ENCODE results near the gene NEGR1. TPM values are rescaled to one million over a fixed set of nuclear protein-coding genes. Genes with fewer than 3 reads are reported as not detected.

The NEGR1 gene
- total and polyA plus RNA-seq, 2 experiments from 2014 or later, result 1.0 to 2.8 TPM

- H3K4me2 ChIP-seq, result no peak overlapping the region
- no peaks in the 10 kb centered on the region for H3K9me3 ChIP-seq (ENCODE audit: low read depth)
- H3K27ac ChIP-seq, result no peak overlapping the region
- H3K4me1 ChIP-seq (ENCODE audit: insufficient read depth), result no peaks in the 10 kb centered on the region
- no peaks in the 10 kb centered on the region for H3K27me3 ChIP-seq
- TF ChIP-seq EZH2phosphoT487 (IDR thresholded peaks at IDR 0.05; ENCODE audit: low read depth, severe bottlenecking, unreplicated experiment) (no peak), CTCF (IDR thresholded peaks at IDR 0.05; ENCODE audit: poor library complexity) (no peak), EZH2 (IDR thresholded peaks at IDR 0.05; ENCODE audit: borderline replicate concordance) (no peak)
- WGBS (ENCODE audit: low lambda C conversion rate, missing lambda C conversion rate), result 92% methylated on average over 3 of the region's 3 CpGs
- H2AFZ ChIP-seq, result no peak overlapping the region
- DNase-seq (ENCODE audit: low spot score), result no peak
- H3K36me3 ChIP-seq (replicated peaks; ENCODE audit: insufficient read depth, low read depth), result no peaks in the 10 kb centered on the region
- H3K4me3 ChIP-seq, result no peak overlapping the region
- no peaks in the 10 kb centered on the region for H3K9me2 ChIP-seq (replicated peaks; ENCODE audit: insufficient read depth)
- H3K79me2 ChIP-seq, result no peaks in the 10 kb centered on the region
- H4K20me1 ChIP-seq (ENCODE audit: insufficient read depth, poor library complexity, severe bottlenecking), result no peaks in the 10 kb centered on the region
Measured at GRCh38 chr1:71780681-71781080, 501.7 kb downstream of the NEGR1 start.

GRCh38 chr1:71778940-71779339 lies 503.4 kb downstream of the NEGR1 start:
- Histone ChIP-seq H3K36me3 (replicated peaks; ENCODE audit: insufficient read depth, low read depth) (no peaks in the 10 kb centered on the region), H3K79me2 (no peaks in the 10 kb centered on the region), H3K4me1 (ENCODE audit: insufficient read depth) (no peaks in the 10 kb centered on the region), H3K9me3 (ENCODE audit: low read depth) (no peaks in the 10 kb centered on the region), H3K27me3 (no peaks in the 10 kb centered on the region), H3K9me2 (replicated peaks; ENCODE audit: insufficient read depth) (no peaks in the 10 kb centered on the region), H2AFZ (no peak overlapping the region), H4K20me1 (ENCODE audit: insufficient read depth, poor library complexity, severe bottlenecking) (no peaks in the 10 kb centered on the region), H3K4me2 (no peak overlapping the region), H3K27ac (no peak overlapping the region), H3K4me3 (no peak overlapping the region)
- no peak for DNase-seq (ENCODE audit: low spot score)
- 44% methylated on average over 1 of the region's 1 CpG for WGBS (ENCODE audit: low lambda C conversion rate, missing lambda C conversion rate)
- TF ChIP-seq EZH2phosphoT487 (IDR thresholded peaks at IDR 0.05; ENCODE audit: low read depth, severe bottlenecking, unreplicated experiment) (no peak), CTCF (IDR thresholded peaks at IDR 0.05; ENCODE audit: poor library complexity) (no peak), EZH2 (IDR thresholded peaks at IDR 0.05; ENCODE audit: borderline replicate concordance) (no peak)

- no peaks in the 10 kb centered on the region for H4K20me1 ChIP-seq (ENCODE audit: insufficient read depth, poor library complexity, severe bottlenecking)
- no peaks in the 10 kb centered on the region for H3K9me2 ChIP-seq (replicated peaks; ENCODE audit: insufficient read depth)
- no peak overlapping the region for H3K27ac ChIP-seq
- no peaks in the 10 kb centered on the region for H3K27me3 ChIP-seq
- no peak overlapping the region for H2AFZ ChIP-seq
- no peaks in the 10 kb centered on the region for H3K9me3 ChIP-seq (ENCODE audit: low read depth)
- DNase-seq (ENCODE audit: low spot score), result no peak
- no peak overlapping the region for H3K4me3 ChIP-seq
- TF ChIP-seq EZH2 (IDR thresholded peaks at IDR 0.05; ENCODE audit: borderline replicate concordance) (no peak), CTCF (IDR thresholded peaks at IDR 0.05; ENCODE audit: poor library complexity) (no peak), EZH2phosphoT487 (IDR thresholded peaks at IDR 0.05; ENCODE audit: low read depth, severe bottlenecking, unreplicated experiment) (no peak)
- no peaks in the 10 kb centered on the region for H3K79me2 ChIP-seq
- H3K4me1 ChIP-seq (ENCODE audit: insufficient read depth), result no peaks in the 10 kb centered on the region
- H3K36me3 ChIP-seq (replicated peaks; ENCODE audit: insufficient read depth, low read depth), result no peaks in the 10 kb centered on the region
- H3K4me2 ChIP-seq, result no peak overlapping the region
Measured at GRCh38 chr1:71777094-71777493, 505.2 kb downstream of the NEGR1 start.

GRCh38 chr1:71774705-71775104 lies 507.6 kb downstream of the NEGR1 start:
- no peaks in the 10 kb centered on the region for H3K27me3 ChIP-seq
- H3K27ac ChIP-seq, result no peak overlapping the region
- no peaks in the 10 kb centered on the region for H3K79me2 ChIP-seq
- H3K36me3 ChIP-seq (replicated peaks; ENCODE audit: insufficient read depth, low read depth), result no peaks in the 10 kb centered on the region
- no peak overlapping the region for H3K4me3 ChIP-seq
- no peaks in the 10 kb centered on the region for H3K9me2 ChIP-seq (replicated peaks; ENCODE audit: insufficient read depth)
- no peak overlapping the region for H3K4me2 ChIP-seq
- no peaks in the 10 kb centered on the region for H3K4me1 ChIP-seq (ENCODE audit: insufficient read depth)
- no peak for TF ChIP-seq EZH2 (IDR thresholded peaks at IDR 0.05; ENCODE audit: borderline replicate concordance)
- no peak for TF ChIP-seq EZH2phosphoT487 (IDR thresholded peaks at IDR 0.05; ENCODE audit: low read depth, severe bottlenecking, unreplicated experiment)
- no peak for TF ChIP-seq CTCF (IDR thresholded peaks at IDR 0.05; ENCODE audit: poor library complexity)
- 67% methylated on average over 1 of the region's 1 CpG for WGBS (ENCODE audit: low lambda C conversion rate, missing lambda C conversion rate)
- H2AFZ ChIP-seq, result no peak overlapping the region
- no peaks in the 10 kb centered on the region for H3K9me3 ChIP-seq (ENCODE audit: low read depth)
- no peak for DNase-seq (ENCODE audit: low spot score)
- H4K20me1 ChIP-seq (ENCODE audit: insufficient read depth, poor library complexity, severe bottlenecking), result no peaks in the 10 kb centered on the region

Data from hepatocyte (in vitro differentiated cells).